AG09309 (cell line): Measurements from ENCODE around the gene PTCD2.

Experiments used
- DNase-seq: peaks from one replicate; pipeline ENCODE4 v3.0.0-alpha.2; 2010; ENCODE audit warnings: low read depth
- H3K4me3 ChIP-seq: 2 replicates; pipeline ENCODE4 v1.5.1; 2011; ENCODE audit warnings: mild to moderate bottlenecking, low read depth, low read length, moderate library complexity; ENCODE audit not compliant: control insufficient read depth
- CTCF ChIP-seq: IDR thresholded peaks from 2 replicates; pipeline ENCODE4 v1.5.1; 2011; ENCODE audit warnings: mild to moderate bottlenecking, low read depth, low read length, inconsistent platforms; ENCODE audit not compliant: insufficient read depth, control insufficient read depth; ENCODE audit errors: missing control alignments

PTCD2 gene

GRCh38 chr5:72364171-72364570, 44.0 kb downstream of the PTCD2 start:
- TF ChIP-seq CTCF = no peak
- no peak for DNase-seq
- no peak overlapping the region for H3K4me3 ChIP-seq

GRCh38 chr5:72364951-72365350, 44.8 kb downstream of the PTCD2 start:
- H3K4me3 ChIP-seq = no peak overlapping the region
- no peak for DNase-seq
- no peak for TF ChIP-seq CTCF

- DNase-seq = peak; percentile 48
- TF ChIP-seq CTCF = peak; percentile 72
- H3K4me3 ChIP-seq = no peak overlapping the region
Measured at GRCh38 chr5:72366324-72366976, 46.3 kb downstream of the PTCD2 start.

- no peak for DNase-seq
- H3K4me3 ChIP-seq = no peak overlapping the region
- TF ChIP-seq CTCF = no peak
Measured at GRCh38 chr5:72368271-72368670, 48.1 kb downstream of the PTCD2 start.

- H3K4me3 ChIP-seq = no peak overlapping the region
- no peak for DNase-seq
- TF ChIP-seq CTCF = no peak
Measured at GRCh38 chr5:72369301-72369700, 49.1 kb downstream of the PTCD2 start.

GRCh38 chr5:72369711-72370110, 49.5 kb downstream of the PTCD2 start:
- H3K4me3 ChIP-seq = no peak overlapping the region
- DNase-seq = no peak
- TF ChIP-seq CTCF = no peak
